GM12892 (cell line): ENCODE results near the gene BARHL2.

Source experiments
- POLR2A ChIP-seq: IDR thresholded peaks from 2 replicates; pipeline ENCODE4 v1.6.1; 2011; ENCODE audit warnings: low read depth, low read length, control low read depth
- POLR2AphosphoS5 ChIP-seq: IDR thresholded peaks from 2 replicates; pipeline ENCODE4 v1.6.1; 2011; ENCODE audit warnings: low read depth, low read length, control low read depth
- TAF1 ChIP-seq: IDR thresholded peaks from 2 replicates; pipeline ENCODE4 v1.6.1; 2011; ENCODE audit warnings: low read depth, mild to moderate bottlenecking, control low read depth, low read length, borderline replicate concordance

DNA sequence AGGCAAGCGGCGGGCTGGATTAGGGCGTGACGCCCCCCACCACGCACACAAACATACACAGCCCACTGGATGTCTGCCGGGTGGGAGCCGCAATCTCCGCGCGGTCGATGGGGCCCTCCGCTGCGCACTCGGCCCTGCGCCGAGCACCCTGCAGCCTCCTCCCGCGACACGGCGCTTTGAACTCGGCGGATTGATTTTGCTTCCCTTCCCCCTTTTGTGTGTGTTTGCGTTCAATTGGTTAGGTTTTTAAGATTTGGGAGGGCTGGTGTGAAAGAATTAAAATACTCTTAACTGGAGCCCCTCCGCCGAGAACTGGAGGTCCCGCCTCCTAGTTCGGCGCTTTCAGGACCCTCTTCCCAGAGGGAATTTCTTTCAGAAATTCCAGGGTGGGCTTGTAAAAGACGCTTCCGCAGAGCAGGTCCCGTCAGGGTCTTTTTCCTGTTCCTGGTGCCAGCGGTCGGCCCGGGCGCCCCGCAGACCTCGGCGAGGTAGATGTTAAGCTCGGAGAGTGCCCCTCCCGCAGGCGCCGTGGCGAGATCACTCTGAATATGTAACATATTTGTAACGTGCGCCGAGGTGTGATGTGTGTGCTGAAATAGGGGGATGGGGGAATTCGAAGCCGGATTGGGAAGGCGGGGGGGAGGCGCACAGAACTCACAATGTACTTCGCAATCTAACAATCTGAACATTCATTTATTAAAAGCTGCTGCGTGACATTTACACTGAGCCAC lies 8.0 kb upstream of the BARHL2 start:
- TF ChIP-seq POLR2A (no peak), TAF1 (no peak), POLR2AphosphoS5 (no peak)
